ENCODE data around the gene ANXA6.
"Not testable (repeated sequence)": the region's sequence is repeated elsewhere in the genome, so short reads cannot be mapped to it uniquely, and the experiment has no call there.

Gene ANXA6

DNA sequence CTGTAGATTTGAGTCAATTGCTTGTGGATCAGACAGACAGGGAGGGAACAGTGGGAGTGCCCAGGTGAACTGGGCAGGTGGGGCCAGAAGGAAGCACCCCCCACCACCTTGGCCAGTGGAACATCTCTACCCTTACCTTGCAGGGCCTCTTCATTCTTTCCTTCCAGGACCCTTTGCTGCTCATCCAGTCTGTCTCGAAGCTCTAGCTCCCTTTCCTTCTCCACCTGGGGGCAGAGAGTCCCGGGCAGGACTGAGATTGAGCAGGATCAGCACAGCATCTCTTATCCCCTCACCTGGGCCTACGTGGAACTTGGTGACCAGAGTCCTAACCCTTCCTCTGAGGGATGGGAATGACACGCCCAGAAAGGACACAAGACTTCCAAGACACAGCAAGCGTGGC is 41.3 kb upstream of the ANXA6 start:
- TF ChIP-seq, protein P1, sequence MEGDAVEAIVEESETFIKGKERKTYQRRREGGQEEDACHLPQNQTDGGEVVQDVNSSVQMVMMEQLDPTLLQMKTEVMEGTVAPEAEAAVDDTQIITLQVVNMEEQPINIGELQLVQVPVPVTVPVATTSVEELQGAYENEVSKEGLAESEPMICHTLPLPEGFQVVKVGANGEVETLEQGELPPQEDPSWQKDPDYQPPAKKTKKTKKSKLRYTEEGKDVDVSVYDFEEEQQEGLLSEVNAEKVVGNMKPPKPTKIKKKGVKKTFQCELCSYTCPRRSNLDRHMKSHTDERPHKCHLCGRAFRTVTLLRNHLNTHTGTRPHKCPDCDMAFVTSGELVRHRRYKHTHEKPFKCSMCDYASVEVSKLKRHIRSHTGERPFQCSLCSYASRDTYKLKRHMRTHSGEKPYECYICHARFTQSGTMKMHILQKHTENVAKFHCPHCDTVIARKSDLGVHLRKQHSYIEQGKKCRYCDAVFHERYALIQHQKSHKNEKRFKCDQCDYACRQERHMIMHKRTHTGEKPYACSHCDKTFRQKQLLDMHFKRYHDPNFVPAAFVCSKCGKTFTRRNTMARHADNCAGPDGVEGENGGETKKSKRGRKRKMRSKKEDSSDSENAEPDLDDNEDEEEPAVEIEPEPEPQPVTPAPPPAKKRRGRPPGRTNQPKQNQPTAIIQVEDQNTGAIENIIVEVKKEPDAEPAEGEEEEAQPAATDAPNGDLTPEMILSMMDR (conservative IDR thresholded peaks at IDR 0.05; ENCODE audit: low read depth, low read length), result no peak
- no peak for DNase-seq (ENCODE audit: low read depth)
- H3K4me3 ChIP-seq (ENCODE audit: low read length), result no peak overlapping the region

DNA sequence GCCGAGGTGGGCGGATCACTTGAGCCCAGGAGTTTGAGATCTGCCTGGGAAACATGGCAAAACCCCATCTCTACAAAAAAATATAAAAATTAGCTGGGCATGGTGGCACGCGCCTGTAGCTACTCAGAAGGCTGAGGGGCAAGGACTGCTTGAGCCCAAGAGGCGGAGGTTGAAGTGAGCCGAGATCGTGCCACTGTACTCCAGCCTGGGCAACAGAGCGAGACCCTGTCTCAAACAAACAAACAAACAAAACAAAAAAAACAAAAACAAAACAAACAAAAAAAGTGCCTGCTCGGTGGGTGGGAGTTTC is 39.7 kb upstream of the ANXA6 start:
- not testable (repeated sequence) for H3K4me3 ChIP-seq (ENCODE audit: low read length); DNase-seq (ENCODE audit: low read depth)

DNA sequence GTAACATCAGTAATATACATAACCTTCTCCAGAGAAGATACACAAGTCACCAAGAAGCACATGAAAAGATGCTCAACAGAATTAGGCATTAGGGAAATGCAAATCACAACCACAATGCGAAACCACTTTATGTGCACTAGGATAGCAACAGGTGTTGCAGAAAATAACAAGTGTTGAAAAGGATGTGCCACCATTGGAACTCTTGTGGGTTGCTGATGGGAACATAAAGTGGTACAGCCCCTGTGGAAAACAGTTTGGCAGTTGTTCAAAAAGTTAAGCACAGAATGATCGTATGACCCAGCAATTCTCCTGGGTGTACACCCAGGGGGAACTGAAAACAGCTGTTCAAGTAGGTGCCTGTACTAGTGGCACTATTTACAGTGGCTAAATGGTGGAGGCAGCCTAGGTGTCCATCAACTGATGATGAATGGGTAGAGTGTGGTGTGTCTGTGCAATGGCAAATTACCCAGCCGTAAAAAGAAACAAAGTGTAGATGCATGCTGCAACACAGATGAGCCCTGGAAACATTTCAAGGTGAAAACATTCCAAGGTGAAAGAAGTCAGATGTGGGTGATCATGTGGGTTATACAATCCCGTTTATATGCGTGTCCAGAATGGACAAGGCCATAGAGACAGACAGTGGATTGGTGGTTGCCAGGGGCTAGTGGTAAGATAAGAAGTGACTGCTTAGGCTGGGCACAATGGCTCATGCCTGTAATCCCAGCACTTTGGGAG is 39.1 kb upstream of the ANXA6 start:
- no peak for DNase-seq (ENCODE audit: low read depth)
- no peak overlapping the region for H3K4me3 ChIP-seq (ENCODE audit: low read length)
- TF ChIP-seq, protein P1 (conservative IDR thresholded peaks at IDR 0.05; ENCODE audit: low read depth, low read length), result no peak

DNA sequence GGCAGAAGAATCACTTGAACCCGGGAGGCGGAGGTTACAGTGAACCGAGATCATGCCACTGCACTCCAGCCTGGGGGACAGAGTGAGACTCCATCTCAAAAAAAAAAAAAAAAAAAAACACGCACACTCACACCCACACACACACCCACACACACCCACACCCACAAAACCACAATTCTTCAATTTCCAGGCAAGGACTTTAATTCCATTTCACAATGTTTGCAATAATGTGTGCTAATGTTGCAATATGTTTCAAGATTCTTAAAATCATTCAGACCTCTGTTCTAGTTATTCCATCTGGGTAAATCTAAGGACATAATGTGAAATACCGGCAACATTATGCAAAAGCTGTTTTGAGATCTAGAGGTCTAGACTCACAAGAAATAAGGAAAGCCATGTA is 38.0 kb upstream of the ANXA6 start:
- DNase-seq (ENCODE audit: low read depth), result no peak
- TF ChIP-seq, protein P1 (conservative IDR thresholded peaks at IDR 0.05; ENCODE audit: low read depth, low read length), result no peak
- no peak overlapping the region for H3K4me3 ChIP-seq (ENCODE audit: low read length)

DNA sequence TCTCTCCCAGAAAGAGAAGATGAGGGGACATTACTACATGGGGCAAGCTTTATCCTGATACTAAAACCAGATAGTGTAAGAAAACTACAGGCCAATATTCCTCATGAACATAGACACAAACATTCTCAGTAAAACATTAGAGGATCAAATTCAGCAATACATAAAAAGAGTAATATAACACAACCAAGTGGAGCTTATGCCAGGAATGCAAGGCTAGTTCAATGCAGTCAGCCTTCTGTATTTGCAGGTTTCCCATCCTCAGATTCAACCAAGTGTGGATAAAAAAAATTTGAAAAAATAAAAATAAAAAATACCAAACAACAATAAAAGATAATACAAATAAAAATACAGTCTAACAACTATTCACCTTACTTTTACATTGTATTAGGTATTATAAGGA is 35.0 kb upstream of the ANXA6 start:
- TF ChIP-seq, protein P1 (conservative IDR thresholded peaks at IDR 0.05; ENCODE audit: low read depth, low read length), result no peak
- DNase-seq (ENCODE audit: low read depth), result no peak
- no peak overlapping the region for H3K4me3 ChIP-seq (ENCODE audit: low read length)

DNA sequence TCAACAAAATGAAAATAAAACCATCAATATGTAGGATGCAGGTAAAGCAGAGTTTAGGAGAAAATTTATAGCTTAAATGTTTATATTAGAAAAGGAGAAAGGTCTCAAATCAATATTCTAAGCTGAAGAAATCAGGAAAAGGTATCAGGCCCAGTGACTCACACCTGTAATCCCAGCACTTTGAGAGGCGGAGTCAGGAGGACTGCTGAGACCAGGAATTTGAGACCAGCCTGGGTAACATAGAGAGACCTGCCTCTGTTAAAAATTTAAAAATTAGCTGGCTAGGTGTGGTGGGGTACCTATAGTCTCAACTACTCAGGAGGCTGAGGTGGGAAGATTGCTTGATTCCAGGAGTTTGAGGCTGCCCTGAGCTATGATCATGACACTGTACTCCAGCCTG is 34.1 kb upstream of the ANXA6 start:
- TF ChIP-seq, protein P1 (conservative IDR thresholded peaks at IDR 0.05; ENCODE audit: low read depth, low read length), result no peak
- H3K4me3 ChIP-seq (ENCODE audit: low read length), result no peak overlapping the region
- no peak for DNase-seq (ENCODE audit: low read depth)

- DNase-seq (ENCODE audit: low read depth), result no peak
- no peak overlapping the region for H3K4me3 ChIP-seq (ENCODE audit: low read length)
- TF ChIP-seq, protein P1 (conservative IDR thresholded peaks at IDR 0.05; ENCODE audit: low read depth, low read length), result no peak
These were observed 31.6 kb upstream of the ANXA6 start for GRCh38 chr5:151189151-151189550.

All from retinal pigment epithelial cell (primary cell).